Activated CD8-positive, alpha-beta memory T cell treated with anti-CD3 and anti-CD28 coated beads for 48 hours (primary cell): Measurements from ENCODE around the gene CERS1.
A peak's percentile ranks its signal among the peaks of the same experiment; 100 is the strongest.
"Not testable (repeated sequence)": the region's sequence is repeated elsewhere in the genome, so short reads cannot be mapped to it uniquely, and the experiment has no call there.

Experiments
- DNase-seq, 3 experiments: peaks; one replicate each; pipeline ENCODE4 v3.0.0-alpha.2; 2020; ENCODE audit warnings: low read depth in 2 of 3, low spot score in 2 of 3

Gene CERS1

GRCh38 chr19:18919086-18919899, 23.3 kb upstream of the CERS1 start, which contains the start of the genes COPE and DDX49:
Gene COPE (minus strand): TSS chr19:18919387. CDS start chr19:18919348, 39 bp downstream.
Gene DDX49 (plus strand): TSS chr19:18919715. CDS start chr19:18919742, 27 bp downstream.
- DNase-seq, result peak; percentile 91 to 95 (median 94)

- DNase-seq, result not testable (repeated sequence)
These were observed 21.6 kb upstream of the CERS1 start for GRCh38 chr19:18917593-18917992.

GRCh38 chr19:18915639-18916038, 19.7 kb upstream of the CERS1 start:
- DNase-seq, result no peak

GRCh38 chr19:18913466-18913865, 17.5 kb upstream of the CERS1 start:
- no peak for DNase-seq

GRCh38 chr19:18912933-18913332, 17.0 kb upstream of the CERS1 start:
- DNase-seq, result no peak

GRCh38 chr19:18910801-18911436, 15.0 kb upstream of the CERS1 start:
- DNase-seq, result no peak

GRCh38 chr19:18910010-18910409, 14.1 kb upstream of the CERS1 start:
- DNase-seq, result no peak

GRCh38 chr19:18908917-18909619, 13.1 kb upstream of the CERS1 start:
- DNase-seq, result no peak

GRCh38 chr19:18906605-18907519, 10.9 kb upstream of the CERS1 start:
- no peak for DNase-seq

- DNase-seq, result no peak
These were observed 9.7 kb upstream of the CERS1 start for GRCh38 chr19:18905513-18906236.

GRCh38 chr19:18905058-18905456, 9.1 kb upstream of the CERS1 start:
- no peak for DNase-seq

- DNase-seq, result no peak
These were observed 8.5 kb upstream of the CERS1 start for GRCh38 chr19:18904334-18905057.

- no peak for DNase-seq
These were observed 7.4 kb upstream of the CERS1 start for GRCh38 chr19:18903156-18904037.

GRCh38 chr19:18902519-18902918, 6.6 kb upstream of the CERS1 start:
- DNase-seq, result not testable (repeated sequence)

- no peak for DNase-seq
These were observed 5.5 kb upstream of the CERS1 start for GRCh38 chr19:18901491-18901890.

- DNase-seq, result no peak
These were observed 4.9 kb upstream of the CERS1 start for GRCh38 chr19:18900700-18901481.
